IMR-90 (cell line): ENCODE results near the gene OAS3. TPM values are rescaled to one million over a fixed set of nuclear protein-coding genes. Genes with fewer than 3 reads are reported as not detected.
A peak's percentile ranks its signal among the peaks of the same experiment; 100 is the strongest.

Source experiments
- ATAC-seq: fragments of 200-7000 bp; cut with Tn5 transposase; 2 replicates; pipeline ENCODE4 v1.9.1; 2020; ENCODE audit warnings: low read depth, mild to moderate bottlenecking, moderate library complexity
- BruUV-seq: library from RNA; stranded (reverse); fragments of 400-500 nt; replicated peaks from 2 replicates; lab custom pipeline; 2021; lab: Mats Ljungman, UMichigan
- CTCF ChIA-PET: fragments of 300-600 bp; formaldehyde crosslinking; extraction: SDS; loops from one replicate; lab custom pipeline; 2021; ENCODE audit warnings: antibody characterized with exemption; lab: Yijun Ruan, JAX
- POLR2A ChIA-PET: fragments of 300-600 bp; sonication (Branson Sonifier 250); formaldehyde crosslinking; loops from one replicate; lab custom pipeline; 2022; ENCODE audit warnings: antibody characterized with exemption; ENCODE audit not compliant: unreplicated experiment; lab: Charles Lee
- DNase-seq: peaks from one replicate; pipeline ENCODE4 v3.0.0; 2013
- H2AFZ ChIP-seq: replicated peaks from 2 replicates; pipeline ENCODE3; 2013; ENCODE audit warnings: low read length, mild to moderate bottlenecking; ENCODE audit not compliant: poor library complexity
- H2AK5ac ChIP-seq: 2 replicates; pipeline ENCODE4 v1.6.1; 2013; ENCODE audit warnings: low read depth, low read length, inconsistent platforms
- H2AK9ac ChIP-seq: replicated peaks from 2 replicates; pipeline ENCODE3; 2013; ENCODE audit warnings: mild to moderate bottlenecking, low read depth, low read length, moderate library complexity; ENCODE audit not compliant: poor library complexity
- H2BK120ac ChIP-seq: 2 replicates; pipeline ENCODE4 v1.6.1; 2013; ENCODE audit warnings: low read depth, low read length, inconsistent platforms
- H2BK15ac ChIP-seq: 3 replicates; pipeline ENCODE4 v1.6.1; 2013; ENCODE audit warnings: low read depth, low read length, inconsistent platforms
- H2BK20ac ChIP-seq: 2 replicates; pipeline ENCODE4 v1.6.1; 2013; ENCODE audit warnings: low read depth, mild to moderate bottlenecking, inconsistent platforms, low read length, moderate library complexity
- H2BK5ac ChIP-seq: 2 replicates; pipeline ENCODE4 v1.6.1; 2013; ENCODE audit warnings: mild to moderate bottlenecking, low read depth, low read length, inconsistent platforms; ENCODE audit not compliant: poor library complexity, severe bottlenecking
- H3K14ac ChIP-seq: replicated peaks from 2 replicates; pipeline ENCODE4 v1.6.1; 2013; ENCODE audit warnings: low read depth, low read length, inconsistent platforms
- H3K18ac ChIP-seq: 2 replicates; pipeline ENCODE4 v1.6.1; 2013; ENCODE audit warnings: low read depth, low read length, control low read depth
- H3K23ac ChIP-seq: 2 replicates; pipeline ENCODE4 v1.6.1; 2013; ENCODE audit warnings: low read depth, low read length, inconsistent platforms
- H3K27ac ChIP-seq: 2 replicates; pipeline ENCODE4 v1.5.1; 2013; ENCODE audit warnings: mild to moderate bottlenecking, control low read depth, low read length; ENCODE audit not compliant: insufficient read depth
- H3K27me3 ChIP-seq: 2 replicates; pipeline ENCODE4 v1.6.1; 2013; ENCODE audit warnings: low read length; ENCODE audit not compliant: control insufficient read depth, insufficient read depth
- H3K36me3 ChIP-seq: 2 replicates; pipeline ENCODE4 v1.6.1; 2013; ENCODE audit warnings: low read length, mixed read lengths; ENCODE audit not compliant: control insufficient read depth, insufficient read depth
- H3K4ac ChIP-seq: 2 replicates; pipeline ENCODE4 v1.6.1; 2013; ENCODE audit warnings: low read depth, low read length, inconsistent platforms
- H3K4me1 ChIP-seq: 2 replicates; pipeline ENCODE4 v1.6.1; 2013; ENCODE audit warnings: low read length, mixed read lengths; ENCODE audit not compliant: control insufficient read depth, insufficient read depth
- H3K4me2 ChIP-seq: 2 replicates; pipeline ENCODE4 v1.6.1; 2013; ENCODE audit warnings: low read depth, mild to moderate bottlenecking, control low read depth, low read length, moderate library complexity
- H3K4me3 ChIP-seq: 2 replicates; pipeline ENCODE4 v1.5.1; 2013; ENCODE audit warnings: low read depth, mild to moderate bottlenecking, control low read depth, low read length, moderate library complexity; ENCODE audit not compliant: insufficient read depth
- H3K56ac ChIP-seq: 2 replicates; pipeline ENCODE4 v1.6.1; 2013; ENCODE audit warnings: low read length, inconsistent platforms; ENCODE audit not compliant: insufficient read depth; ENCODE audit errors: extremely low read depth
- H3K79me1 ChIP-seq, 2 experiments: 2 replicates each; pipeline ENCODE4 v1.6.1; 2013; ENCODE audit warnings: low read length in 2 of 2, inconsistent platforms in 1 of 2, low read depth in 1 of 2
- H3K9ac ChIP-seq: 2 replicates; pipeline ENCODE4 v1.6.1; 2013; ENCODE audit warnings: low read depth, low read length, control low read depth
- H3K9me1 ChIP-seq: 2 replicates; pipeline ENCODE4 v1.6.1; 2013; ENCODE audit warnings: low read length, inconsistent platforms; ENCODE audit not compliant: insufficient read depth
- H3K9me3 ChIP-seq: 2 replicates; pipeline ENCODE4 v1.6.1; 2013; ENCODE audit warnings: low read length; ENCODE audit not compliant: control insufficient read depth, insufficient read depth
- H4K20me1 ChIP-seq: 2 replicates; pipeline ENCODE4 v1.6.1; 2013; ENCODE audit warnings: low read length, inconsistent platforms; ENCODE audit not compliant: insufficient read depth
- H4K5ac ChIP-seq: 2 replicates; pipeline ENCODE4 v1.6.1; 2013; ENCODE audit warnings: mild to moderate bottlenecking, low read depth, low read length, control low read depth
- H4K8ac ChIP-seq, 2 experiments: 2 replicates each; pipeline ENCODE4 v1.6.1; 2013; ENCODE audit warnings: low read depth in 2 of 2, low read length in 2 of 2, control low read depth in 1 of 2, inconsistent platforms in 1 of 2
- H4K91ac ChIP-seq: 2 replicates; pipeline ENCODE4 v1.6.1; 2013; ENCODE audit warnings: low read depth, low read length, inconsistent platforms; ENCODE audit not compliant: insufficient read depth
- CEBPB ChIP-seq: IDR thresholded peaks from 2 replicates; pipeline ENCODE4 v1.6.1; 2012; ENCODE audit warnings: low read depth, low read length, improper control_type of control experiment
- MAFK ChIP-seq: IDR thresholded peaks from 2 replicates; pipeline ENCODE4 v1.6.1; 2012; ENCODE audit warnings: low read depth, low read length, improper control_type of control experiment
- WGBS, 2 experiments: methylation state at CpG; one replicate each; pipeline versions ENCODE4 v1.1.5 to v1.1.7; 2013; ENCODE audit warnings: missing lambda C conversion rate in 2 of 2; ENCODE audit not compliant: insufficient read length in 1 of 2; ENCODE audit errors: extremely low coverage in 2 of 2; 5-methylcytosine and 5-hydroxymethylcytosine counted together
- dilution Hi-C: fragments of 300-500 bp; cut with HindIII; formaldehyde crosslinking; loops from one replicate; pipeline ENCODE4 v1.14.3; 2018; ENCODE audit warnings: low sequenced_read_pairs; ENCODE audit not compliant: unreplicated experiment
- in situ Hi-C: fragments of 300-500 bp; cut with MboI; formaldehyde crosslinking; loops from 3 replicates; pipeline ENCODE4 v1.14.3; 2019; ENCODE audit warnings: low sequenced_read_pairs, inconsistent platforms, mixed read lengths
- intact Hi-C: fragments of 100-400 bp; cut with micrococcal nuclease; formaldehyde crosslinking; loops from 2 replicates; pipeline ENCODE4 v1.10.0; 2022
- polyA plus RNA-seq, 3 experiments: library from polyadenylated mRNA; depleted of rRNA; stranded (reverse); fragments of >200 nt; gene quantifications; 2 replicates each; pipeline ENCODE4 v1.2.3, GENCODE V29; 2012; ENCODE audit warnings: low replicate concordance in 1 of 3
- total RNA-seq: library from RNA; depleted of rRNA; stranded (reverse); fragments of >200 nt; gene quantifications from 2 replicates; pipeline ENCODE4 v1.2.3, GENCODE V29; 2012

The OAS3 gene
- total and polyA plus RNA-seq, 2 of the 4 experiments (the other 2 are of a cell fraction) = 4.1 to 7.8 TPM

- Histone ChIP-seq H3K27ac (no peak overlapping the region), H3K18ac (no peak overlapping the region), H2BK5ac (no peak overlapping the region), H3K4me3 (no peak overlapping the region), H4K91ac (no peak overlapping the region), H3K4me2 (no peak overlapping the region), H3K36me3 (no peaks in the 10 kb centered on the region), H3K23ac (no peak overlapping the region), H3K9me3 (no peaks in the 10 kb centered on the region), H2BK120ac (no peak overlapping the region), H3K56ac (no peak overlapping the region), H2AFZ (no peak overlapping the region), H3K9me1 (0 out of 2 replicates have a peak, but pooled peaks cover 3% of the 10 kb centered on the region), H3K14ac (no peak overlapping the region), H2BK15ac (no peak overlapping the region), H4K5ac (no peak overlapping the region), H3K4me1 (no peaks in the 10 kb centered on the region; the same call in 1 of the 2 replicates), H3K4ac (no peak overlapping the region), H4K8ac (no peak overlapping the region), H3K79me1 (peaks cover 0 to 7% of the 10 kb centered on the region in 2 experiments; a peak in 1 of 4 replicates), H2AK9ac (no peak overlapping the region), H3K27me3 (no peaks in the 10 kb centered on the region), H3K9ac (no peak overlapping the region), H4K20me1 (no peaks in the 10 kb centered on the region), H2BK20ac (no peak overlapping the region), H2AK5ac (no peak overlapping the region)
- intact Hi-C loops (no loop called here), in situ Hi-C loops (no loop called here), dilution Hi-C loops (no loop called here)
- ChIA-PET POLR2A (no interaction called here), CTCF (interaction anchor here (1.1 kb wide), 1 partner anchor 49 kb away, joined by 3 read pairs; no protein-coding TSS in a partner anchor)
- TF ChIP-seq CEBPB (no peak), MAFK (peak; percentile 90)
- WGBS, 2 experiments = 93% methylated on average over 5 of the region's 15 CpGs; no CpG with 5 or more reads in 1 of the 2 experiments
- no TSS peak for BruUV-seq
- DNase-seq (no peak), ATAC-seq (no peak)
Measured at GRCh38 chr12:112944024-112944690, 5.9 kb downstream of the OAS3 start.
